NCI-H1694 (cell line): ENCODE measurements around the gene SRMS.
A peak's percentile ranks its signal among the peaks of the same experiment; 100 is the strongest.

ENCODE experiments used
- DNase-seq: peaks from one replicate; lab custom pipeline; 2025; lab: John Stamatoyannopoulos, UW

The SRMS gene

GRCh38 chr20:63553251-63553932, 5.8 kb upstream of the SRMS start:
- peak; percentile 8 for DNase-seq

GRCh38 chr20:63552481-63553249, 5.1 kb upstream of the SRMS start:
- DNase-seq: no peak

DNA sequence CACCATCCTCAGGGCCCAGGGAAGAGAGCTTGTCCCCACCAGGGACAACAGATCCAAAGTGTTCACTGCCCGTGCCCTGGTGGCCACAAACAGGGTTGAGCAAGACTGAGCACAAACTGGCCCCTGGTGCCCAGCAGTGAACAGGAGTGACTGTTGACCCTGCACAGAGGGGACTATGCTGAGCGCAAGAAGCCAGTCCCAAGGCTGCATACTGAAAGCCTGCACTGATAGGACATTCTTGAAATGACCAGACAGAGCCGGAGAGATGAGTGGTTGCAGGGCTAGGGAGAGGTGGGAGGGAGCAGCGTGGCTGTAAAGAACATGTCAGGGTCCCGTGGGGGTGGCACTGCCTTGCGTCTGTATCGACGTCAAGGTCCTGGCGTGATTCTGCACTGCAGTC, 3.5 kb upstream of the SRMS start:
- no peak for DNase-seq

GRCh38 chr20:63549679-63550282, 2.2 kb upstream of the SRMS start:
- no peak for DNase-seq

DNA sequence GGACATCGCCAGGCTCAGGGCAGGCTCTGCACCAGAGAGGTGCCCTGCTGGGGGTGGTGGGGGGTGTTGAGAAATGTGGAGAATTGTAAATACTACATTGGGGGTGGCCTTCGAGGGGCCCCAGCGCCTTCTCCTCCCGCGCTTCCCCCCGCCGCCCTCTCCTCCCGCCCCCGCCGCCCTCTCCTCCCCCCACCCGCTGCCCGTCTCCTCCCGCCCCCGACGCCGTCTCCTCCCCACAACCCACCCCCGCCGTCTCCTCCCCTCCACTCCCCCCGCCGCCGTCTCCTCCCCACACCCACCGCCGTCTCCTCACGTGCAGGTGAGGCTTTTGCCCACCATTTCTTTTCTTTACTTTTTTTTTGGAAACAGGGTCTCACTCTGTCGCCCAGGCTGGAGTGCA, 1.5 kb upstream of the SRMS start:
- no peak for DNase-seq

DNA sequence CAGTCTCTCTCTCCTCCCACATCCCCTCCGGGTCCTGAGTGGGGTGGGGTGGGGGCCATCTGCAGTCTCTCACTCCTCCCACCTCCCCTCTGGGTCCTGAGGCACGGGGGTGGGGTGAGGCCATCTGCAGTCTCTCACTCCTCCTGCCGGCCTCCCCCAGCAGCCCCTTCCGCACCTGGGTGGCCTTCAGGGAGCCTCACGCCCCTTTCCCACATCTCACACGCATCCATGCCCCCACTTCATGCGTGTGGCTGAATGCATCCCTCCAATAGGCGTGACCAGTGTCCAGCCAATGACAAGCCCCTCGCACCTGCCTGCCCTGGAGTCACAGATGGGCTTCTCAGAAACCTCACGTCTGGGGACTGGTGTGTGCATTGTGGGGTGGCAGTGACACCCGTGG, 993 bp upstream of the SRMS start:
- DNase-seq: no peak

- no peak for DNase-seq
Measured at GRCh38 chr20:63546956-63547724, 409 bp downstream of the SRMS start.

DNA sequence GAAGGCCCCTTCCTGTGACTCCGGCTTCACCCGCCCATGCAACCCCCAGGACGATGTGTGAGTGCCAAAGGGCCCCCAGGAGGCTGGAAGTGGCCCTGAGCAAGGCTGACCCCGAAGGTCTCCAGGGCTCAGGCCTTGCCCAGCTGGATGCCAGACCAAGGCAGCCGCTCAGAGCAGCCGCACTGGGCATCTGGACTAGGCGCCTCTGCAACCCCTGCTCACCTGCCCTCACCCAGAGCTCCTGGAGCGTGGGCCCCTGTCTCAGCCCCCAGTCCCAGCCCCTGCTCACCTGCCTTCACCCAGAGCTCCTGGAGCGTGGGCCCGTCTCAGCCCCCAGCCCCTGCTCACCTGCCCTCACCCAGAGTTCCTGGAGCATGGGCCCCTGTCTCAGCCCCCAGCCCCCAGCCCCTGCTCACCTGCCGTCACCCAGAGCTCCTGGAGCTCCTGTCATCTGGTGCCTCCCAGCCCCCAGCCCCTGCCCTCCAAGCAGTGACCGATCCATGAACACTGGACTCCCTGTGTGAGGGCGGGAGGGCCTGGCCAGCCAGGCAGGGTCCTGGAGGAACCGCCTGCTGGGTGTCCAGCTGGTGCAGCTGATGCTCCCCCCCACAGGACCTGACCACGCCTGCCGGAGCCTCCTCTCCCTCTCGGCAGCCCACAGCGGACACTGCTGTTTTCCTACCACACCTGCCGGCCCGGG, 1.1 kb downstream of the SRMS start:
- DNase-seq: no peak

DNA sequence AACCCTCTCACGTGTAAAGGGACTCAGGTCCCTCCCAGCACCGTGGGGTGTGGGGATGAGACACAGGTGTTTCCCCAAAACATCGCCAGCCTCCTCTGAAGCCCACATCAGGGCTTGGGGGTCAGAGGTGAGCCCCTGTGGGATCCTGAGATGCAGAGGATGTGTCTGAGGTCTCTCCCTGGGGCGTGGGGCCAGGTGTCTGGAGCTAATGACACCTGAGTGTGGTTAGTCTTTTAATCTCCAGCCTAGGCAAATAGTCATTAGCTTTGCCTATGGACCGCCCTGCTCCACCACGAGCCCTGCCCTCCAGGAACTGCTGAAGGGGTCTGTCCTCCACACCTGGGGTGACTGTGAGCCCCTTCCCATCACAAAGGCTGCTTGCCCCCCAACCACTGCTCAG, 1.7 kb downstream of the SRMS start:
- no peak for DNase-seq

DNA sequence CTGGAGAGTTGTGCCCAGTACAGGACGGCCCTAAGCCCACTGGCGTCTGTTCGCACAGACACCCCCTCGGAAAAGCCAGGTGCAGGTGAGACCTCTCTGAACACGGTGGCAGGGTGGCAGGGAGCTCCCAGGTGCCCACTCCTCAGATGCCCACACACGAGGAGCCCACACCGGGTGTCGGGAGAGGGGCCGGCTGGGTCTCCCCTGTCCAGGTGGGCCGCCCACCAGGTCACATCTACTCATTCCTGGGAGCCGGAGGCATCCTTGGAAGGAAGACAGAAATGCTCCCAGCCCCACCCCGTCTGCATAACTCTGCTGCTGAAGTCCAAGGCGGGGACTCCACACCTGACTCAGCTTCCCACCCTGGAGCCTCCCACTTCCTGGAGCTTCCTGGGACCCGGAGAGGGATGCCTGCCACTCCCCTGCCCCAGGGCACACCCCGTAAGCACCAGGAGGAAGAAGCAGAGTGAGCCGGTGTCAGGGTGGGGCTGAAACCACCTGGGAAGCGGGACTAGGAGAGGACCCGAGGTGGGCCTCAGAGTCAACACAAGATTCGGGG, 2.5 kb downstream of the SRMS start:
- DNase-seq: no peak

DNA sequence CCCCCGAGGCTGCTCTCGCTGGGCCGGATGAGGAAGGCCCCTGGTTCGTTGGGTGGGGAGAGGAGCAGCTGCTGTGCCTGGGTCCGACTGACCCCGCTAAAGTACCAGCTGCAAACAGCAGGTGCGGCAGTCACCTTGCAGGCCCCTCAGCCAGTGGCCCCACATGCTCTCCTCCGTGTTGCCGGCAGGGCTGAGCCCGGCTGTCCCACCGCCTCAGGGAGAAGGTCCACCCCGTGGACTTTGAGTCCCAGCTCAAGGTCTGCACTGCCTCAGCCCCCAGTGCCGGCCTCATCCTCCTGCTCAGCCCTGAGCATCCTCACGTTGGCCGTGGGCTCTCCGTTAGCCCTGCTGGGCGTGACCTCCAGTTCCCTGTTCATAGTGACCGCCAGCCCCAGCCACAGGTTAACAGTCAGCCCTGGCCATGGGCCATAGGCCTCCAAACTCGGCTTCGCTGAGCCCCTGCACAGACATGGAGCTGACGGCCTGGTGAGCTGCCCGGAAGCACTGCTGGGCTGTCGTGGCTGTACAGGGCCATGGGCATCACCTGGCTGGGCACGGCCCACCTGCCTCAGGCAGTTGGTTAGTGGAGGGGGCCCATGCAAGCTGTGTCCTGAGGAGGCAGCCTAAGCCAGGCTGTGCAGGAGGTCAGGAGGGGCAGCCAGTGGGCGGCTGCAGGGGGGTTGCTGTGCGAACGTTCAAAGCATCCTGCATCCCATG, 3.1 kb downstream of the SRMS start:
- DNase-seq: no peak

DNA sequence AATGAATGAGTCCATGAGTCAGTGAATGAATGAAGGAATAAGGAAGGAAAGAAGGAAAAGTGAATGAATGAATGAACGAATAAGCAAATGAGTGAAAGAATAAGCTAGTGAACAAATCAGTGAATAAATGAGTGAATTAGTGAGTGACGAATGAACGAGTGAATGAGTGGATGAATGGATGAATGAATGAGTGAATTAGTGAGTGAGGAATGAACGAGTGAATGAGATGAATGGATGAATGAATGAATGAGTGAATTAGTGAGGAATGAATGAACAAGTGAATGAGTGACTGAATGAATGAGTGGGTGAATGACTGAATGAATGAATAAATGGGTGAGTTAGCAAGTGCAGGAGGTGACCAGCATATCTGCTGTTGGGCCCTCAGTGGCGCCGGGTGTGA, 3.8 kb downstream of the SRMS start:
- no peak for DNase-seq

DNA sequence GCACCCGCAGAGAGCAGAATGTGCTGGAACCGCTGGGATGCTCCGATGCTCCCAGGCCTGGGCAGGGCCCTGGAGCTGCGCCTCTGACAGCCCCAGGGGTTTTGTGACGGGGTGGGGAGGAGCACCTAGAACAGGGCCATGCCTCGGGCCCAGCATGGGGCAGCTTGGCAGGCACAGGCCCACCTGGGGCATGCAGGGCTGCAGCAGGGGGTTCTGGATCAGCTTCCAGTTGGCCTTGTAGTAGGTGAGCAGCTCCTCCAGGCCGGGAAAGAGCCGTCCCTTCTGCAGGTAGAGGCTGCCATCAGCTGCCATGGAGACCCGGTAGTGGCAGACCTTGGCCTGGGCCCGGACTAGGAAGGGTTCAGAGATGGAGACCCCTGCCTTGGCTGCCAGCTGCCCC, 4.4 kb downstream of the SRMS start:
- DNase-seq: no peak

DNA sequence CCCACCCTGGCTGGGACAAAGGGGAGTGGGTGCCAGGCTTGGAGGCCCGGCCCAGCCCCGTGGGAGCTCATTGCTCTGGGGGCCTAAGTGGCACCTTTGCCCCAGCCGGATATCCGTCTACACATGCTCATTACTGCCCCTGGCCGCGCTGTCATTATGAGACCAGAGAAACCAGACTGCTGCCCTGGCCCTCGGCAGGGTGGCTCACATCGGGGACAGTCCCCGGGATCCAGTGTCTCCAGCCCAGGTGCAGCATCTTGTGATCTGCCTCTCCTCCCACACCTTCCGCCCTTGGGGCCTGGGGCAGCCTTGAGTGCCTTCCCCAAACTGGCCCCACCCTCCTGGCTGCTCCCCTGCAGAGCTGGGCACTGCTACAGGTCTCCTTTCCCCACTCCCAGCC, 4.9 kb downstream of the SRMS start:
- no peak for DNase-seq

- DNase-seq: no peak
Measured at GRCh38 chr20:63542031-63542559, 5.5 kb downstream of the SRMS start.

DNA sequence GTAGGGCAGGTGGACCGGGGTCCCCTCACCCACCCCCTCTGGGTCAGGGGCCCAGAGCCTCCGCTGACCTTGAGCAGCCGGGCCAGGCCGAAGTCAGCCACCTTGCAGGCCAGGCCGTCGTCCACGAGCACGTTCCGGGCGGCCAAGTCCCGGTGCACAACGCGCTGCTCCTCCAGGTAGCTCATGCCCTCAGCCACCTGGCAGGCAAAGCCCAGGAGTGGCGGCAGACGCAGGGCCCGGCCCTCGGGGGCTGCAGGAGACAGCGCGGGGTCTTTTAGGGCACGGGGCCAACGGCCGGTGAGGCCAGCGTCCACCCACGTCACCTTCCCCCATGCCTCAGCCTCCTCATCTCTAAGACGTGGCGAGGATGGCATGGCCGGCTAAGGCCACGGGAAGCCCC, 6.2 kb downstream of the SRMS start:
- no peak for DNase-seq

- DNase-seq: no peak
Measured at GRCh38 chr20:63540417-63541186, 6.9 kb downstream of the SRMS start.

DNA sequence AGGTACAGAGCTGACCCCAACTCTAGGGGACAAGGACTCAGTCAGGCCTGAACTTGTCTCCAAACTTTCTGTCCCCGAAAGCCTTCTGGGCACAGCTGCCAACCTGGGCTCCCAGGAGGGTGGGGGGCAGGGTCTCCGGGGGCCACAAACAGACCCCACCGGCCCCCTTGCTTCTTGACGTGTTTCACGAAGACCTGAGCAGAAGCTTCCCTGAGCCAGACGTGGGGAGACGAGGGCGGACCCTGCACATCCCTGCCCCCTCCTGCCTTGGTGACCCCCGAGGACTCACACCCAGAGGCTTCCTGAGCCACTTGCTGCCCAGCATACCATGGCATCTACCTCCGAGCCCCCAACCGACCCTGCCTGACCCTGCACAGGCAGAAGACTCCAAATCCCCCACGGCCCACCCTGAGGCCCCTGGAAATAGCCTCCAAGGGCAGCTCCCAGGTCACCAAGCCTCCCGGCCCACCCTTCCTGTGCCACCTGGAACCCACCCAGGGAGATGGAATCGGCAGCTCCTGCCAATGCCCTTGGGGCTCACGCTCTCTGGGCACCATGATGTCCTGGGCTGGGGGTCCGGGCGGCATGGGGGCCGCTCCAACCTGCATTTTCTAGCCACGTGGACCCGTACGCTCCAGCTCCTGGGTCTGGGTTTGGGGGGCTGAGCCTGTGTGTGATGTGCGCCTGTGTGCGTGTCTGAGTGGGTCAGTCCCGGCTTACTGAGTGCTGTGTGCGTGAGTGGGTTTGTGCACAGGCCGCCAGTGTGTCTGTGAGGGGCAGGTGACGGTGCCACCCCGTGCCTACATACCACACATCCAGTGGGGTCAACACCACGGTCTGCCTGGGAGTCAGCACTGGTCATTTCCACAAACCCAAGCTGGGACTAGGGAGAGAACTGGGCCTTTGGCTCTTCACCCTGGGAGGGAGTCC, 7.8 kb downstream of the SRMS start:
- no peak for DNase-seq

GRCh38 chr20:63539092-63539430, 8.5 kb downstream of the SRMS start:
- no peak for DNase-seq
